KOPT-K1 (cell line): Measurements from ENCODE around the gene PVALB.

Experiments
- H3K27ac ChIP-seq: fragments of 200-600 bp; sonication (generic); 2 replicates; pipeline ENCODE4 v1.5.1; 2016; ENCODE audit warnings: antibody characterized with exemption, mild to moderate bottlenecking, low read depth, low read length; ENCODE audit not compliant: poor library complexity, severe bottlenecking
- H3K36me3 ChIP-seq: fragments of 200-600 bp; sonication (generic); 2 replicates; pipeline ENCODE4 v1.5.1; 2017; ENCODE audit warnings: antibody characterized with exemption, mild to moderate bottlenecking, low read length, moderate library complexity; ENCODE audit not compliant: insufficient read depth
- H3K9me3 ChIP-seq: fragments of 200-600 bp; sonication (generic); 2 replicates; pipeline ENCODE4 v1.5.1; 2017; ENCODE audit warnings: antibody characterized with exemption, low read length, mild to moderate bottlenecking; ENCODE audit not compliant: insufficient read depth, poor library complexity, severe bottlenecking

Gene PVALB

DNA sequence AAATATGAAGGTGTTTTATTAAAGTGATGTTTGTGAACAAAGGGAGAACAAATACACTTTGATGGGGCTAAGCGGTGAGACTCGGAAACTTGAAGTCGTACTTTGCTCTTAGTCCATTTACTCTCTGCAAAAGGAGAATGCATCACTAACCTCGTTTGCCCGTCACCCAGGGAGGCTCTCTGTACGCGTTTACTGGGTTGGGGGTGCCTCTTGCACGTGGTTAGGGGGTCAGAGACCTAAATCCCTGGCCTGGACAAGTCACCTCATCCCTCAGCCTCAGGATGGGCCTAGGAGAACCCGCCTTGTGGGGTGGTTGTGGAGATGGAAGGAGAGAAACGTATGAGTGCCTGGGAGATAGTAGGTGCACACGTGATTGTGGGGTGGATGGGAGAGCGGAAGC is 40.1 kb downstream of the PVALB start:
- no peaks in the 10 kb centered on the region for H3K9me3 ChIP-seq
- H3K36me3 ChIP-seq: no peaks in the 10 kb centered on the region
- peak overlapping the region; percentile 54 for H3K27ac ChIP-seq

DNA sequence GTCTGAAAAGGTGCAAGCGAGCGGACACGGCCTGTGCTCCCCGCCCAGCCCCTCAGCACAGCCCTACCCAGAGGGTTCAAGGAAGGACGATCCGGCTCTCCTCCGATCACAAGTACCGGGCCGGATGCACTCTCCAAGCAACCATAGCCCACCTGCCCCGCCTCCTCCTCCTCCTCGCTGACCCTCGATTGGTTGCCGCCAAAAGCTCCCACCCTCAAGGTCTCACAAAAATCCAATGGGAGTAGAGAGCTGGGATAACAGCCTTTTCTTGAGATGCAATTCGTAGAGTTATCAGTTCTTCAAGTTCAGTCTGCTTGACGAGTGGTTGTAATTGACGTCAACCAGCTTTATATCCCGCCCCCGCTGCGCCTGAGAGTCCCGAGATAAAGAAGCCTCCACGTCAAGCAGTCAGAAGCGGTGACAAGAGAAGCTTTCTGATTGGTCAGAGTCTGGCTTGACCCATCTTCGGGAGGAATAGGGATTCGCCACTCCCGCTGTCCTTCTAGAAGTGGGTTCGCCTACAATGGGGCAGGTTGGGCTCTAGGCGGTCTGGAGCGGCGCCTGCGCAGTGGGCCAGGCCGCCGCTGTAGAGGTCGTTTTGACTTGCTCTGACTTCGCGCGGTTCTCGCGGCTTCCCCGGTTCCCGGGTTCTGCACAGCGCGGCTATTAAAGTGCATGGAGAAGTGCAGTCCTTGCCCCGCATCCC is 40.7 kb downstream of the PVALB start, which contains the start of gene IFT27:
IFT27 (minus strand) TSS at position 156 of the 706 bp plus-strand sequence. CDS start 412 bp downstream, outside the sequence.
- peak within 1 kb of the TSS; percentile 54 for H3K27ac ChIP-seq
- H3K36me3 ChIP-seq: no peaks in the 10 kb centered on the region
- no peaks in the 10 kb centered on the region for H3K9me3 ChIP-seq

DNA sequence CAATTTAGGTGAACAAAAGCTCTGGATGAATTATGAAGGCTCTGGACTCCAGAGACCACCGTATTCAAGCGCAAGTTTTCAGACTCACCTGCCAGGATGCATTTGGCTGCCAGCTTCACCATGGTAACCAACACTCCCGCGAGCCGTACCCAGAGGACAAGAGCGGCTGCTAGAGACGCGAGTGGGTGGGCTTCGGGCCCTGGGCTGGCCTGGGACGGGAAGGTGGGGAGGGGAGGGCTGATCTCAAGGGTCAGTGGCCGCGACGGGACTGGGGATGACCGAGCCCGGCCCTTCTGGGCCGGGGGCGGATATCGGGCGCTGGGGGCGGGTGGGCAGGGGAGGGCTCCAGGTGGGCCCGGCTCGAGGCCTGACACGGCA is 41.3 kb downstream of the PVALB start:
- H3K9me3 ChIP-seq: no peaks in the 10 kb centered on the region
- no peaks in the 10 kb centered on the region for H3K36me3 ChIP-seq
- peak overlapping the region; percentile 40 for H3K27ac ChIP-seq

DNA sequence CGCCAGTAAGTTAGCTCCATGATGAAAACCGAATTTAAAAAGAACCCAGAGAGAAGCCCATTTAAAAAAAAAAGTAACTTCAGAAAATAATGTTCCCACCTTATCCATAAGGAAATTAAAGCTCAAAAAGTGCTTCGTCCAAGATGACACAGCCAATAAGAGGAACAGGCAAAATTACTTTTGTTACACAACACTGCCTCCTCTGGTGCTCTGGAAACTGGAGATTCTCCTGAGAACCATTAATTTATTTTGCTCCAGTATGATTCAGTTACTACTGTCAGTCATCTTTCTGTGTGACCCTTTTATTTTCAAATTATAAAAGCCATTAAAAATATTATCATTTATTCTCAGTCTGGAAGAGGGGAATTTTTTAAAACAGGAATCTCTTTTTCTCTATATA is 42.9 kb downstream of the PVALB start:
- no peaks in the 10 kb centered on the region for H3K36me3 ChIP-seq
- no peak overlapping the region for H3K27ac ChIP-seq
- no peaks in the 10 kb centered on the region for H3K9me3 ChIP-seq

DNA sequence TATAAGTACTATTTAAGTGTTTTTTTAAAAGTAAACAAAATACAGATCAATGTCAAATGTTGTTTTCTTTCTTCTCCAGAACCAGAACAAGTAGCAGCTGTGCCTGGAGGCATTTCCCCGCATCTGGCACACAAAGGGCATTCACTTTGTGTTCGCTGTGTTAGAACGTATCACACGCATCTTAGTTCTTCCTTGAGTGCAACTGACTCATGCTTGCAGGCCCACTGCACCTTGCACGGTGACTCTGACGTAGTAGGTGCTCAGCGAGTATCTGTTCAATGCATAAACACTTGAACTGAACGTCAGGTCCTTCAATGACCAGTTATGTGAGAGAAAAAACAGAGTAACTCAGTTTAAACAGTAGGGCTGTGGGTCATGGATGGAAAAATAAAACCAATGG is 44.4 kb downstream of the PVALB start:
- Histone ChIP-seq H3K36me3 (no peaks in the 10 kb centered on the region), H3K9me3 (no peaks in the 10 kb centered on the region), H3K27ac (no peak overlapping the region)

DNA sequence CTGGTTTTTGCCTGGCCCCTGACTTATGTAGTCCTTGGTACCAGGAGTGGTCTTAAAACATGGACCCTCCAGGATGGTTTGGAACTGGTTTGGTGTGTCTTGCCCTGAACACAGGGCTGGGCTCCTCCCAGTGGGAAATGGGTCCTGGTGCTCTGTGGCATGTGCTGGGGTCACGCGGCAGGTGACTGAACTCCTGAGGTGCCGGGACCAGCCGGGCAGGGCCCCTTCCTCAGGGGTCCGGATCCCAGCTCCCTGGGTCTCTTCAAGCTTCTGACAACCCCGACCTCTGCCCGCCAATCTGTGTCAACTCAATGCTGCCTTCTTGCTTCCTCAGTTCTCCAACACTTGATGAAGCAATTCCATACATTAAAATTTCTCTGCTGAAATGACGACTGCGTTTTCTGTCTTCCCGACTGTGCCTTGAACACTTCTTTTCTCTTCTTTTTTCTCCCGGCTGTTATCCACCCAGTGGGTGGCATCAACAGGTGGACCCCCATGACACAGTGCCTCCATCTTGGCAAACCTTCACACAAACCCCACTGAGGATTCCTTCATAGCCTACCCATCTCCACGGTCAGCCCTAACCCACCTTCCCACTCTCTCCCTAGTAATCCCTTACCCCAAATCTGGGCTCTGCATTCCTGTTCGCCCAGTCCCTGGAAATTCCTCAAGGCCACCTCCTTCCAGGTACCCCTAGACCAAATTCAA is 45.3 kb downstream of the PVALB start:
- H3K36me3 ChIP-seq: no peaks in the 10 kb centered on the region
- no peak overlapping the region for H3K27ac ChIP-seq
- H3K9me3 ChIP-seq: no peaks in the 10 kb centered on the region

DNA sequence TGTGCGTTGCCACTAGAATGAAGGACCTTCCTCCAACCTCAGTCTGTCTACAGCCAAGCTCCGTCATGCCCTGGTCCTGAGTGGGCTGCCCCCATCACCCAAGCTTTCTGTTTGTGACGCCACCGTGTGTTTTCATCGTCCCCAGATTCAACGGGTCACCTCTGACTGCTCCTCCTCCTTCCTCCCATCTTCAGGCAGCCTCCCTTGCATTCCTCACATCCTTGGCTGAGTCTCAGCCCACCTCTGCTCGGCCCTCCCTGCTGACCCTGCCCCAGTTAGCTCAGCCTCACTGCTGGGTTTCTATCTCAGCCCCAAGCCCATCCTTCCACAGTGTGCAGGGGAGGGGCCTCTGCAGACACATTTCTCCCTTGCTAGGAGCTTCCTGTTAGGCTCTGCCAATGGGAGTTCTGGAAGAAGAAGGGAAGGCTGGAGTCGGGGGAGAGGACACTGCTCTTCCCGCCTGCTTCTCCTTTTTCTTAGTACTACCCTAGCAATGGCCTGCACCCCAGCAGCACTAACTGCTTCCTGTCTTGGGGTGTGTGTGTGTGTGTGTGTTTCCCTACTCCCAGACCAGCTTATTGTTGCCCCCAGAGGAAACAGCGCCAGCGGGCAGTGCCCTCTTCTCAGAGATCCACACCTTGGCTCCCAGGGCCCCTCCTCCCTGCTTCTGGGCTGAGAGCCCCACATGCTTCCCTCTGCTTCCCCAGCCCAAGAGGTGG is 46.2 kb downstream of the PVALB start:
- no peaks in the 10 kb centered on the region for H3K36me3 ChIP-seq
- no peaks in the 10 kb centered on the region for H3K9me3 ChIP-seq
- no peak overlapping the region for H3K27ac ChIP-seq

DNA sequence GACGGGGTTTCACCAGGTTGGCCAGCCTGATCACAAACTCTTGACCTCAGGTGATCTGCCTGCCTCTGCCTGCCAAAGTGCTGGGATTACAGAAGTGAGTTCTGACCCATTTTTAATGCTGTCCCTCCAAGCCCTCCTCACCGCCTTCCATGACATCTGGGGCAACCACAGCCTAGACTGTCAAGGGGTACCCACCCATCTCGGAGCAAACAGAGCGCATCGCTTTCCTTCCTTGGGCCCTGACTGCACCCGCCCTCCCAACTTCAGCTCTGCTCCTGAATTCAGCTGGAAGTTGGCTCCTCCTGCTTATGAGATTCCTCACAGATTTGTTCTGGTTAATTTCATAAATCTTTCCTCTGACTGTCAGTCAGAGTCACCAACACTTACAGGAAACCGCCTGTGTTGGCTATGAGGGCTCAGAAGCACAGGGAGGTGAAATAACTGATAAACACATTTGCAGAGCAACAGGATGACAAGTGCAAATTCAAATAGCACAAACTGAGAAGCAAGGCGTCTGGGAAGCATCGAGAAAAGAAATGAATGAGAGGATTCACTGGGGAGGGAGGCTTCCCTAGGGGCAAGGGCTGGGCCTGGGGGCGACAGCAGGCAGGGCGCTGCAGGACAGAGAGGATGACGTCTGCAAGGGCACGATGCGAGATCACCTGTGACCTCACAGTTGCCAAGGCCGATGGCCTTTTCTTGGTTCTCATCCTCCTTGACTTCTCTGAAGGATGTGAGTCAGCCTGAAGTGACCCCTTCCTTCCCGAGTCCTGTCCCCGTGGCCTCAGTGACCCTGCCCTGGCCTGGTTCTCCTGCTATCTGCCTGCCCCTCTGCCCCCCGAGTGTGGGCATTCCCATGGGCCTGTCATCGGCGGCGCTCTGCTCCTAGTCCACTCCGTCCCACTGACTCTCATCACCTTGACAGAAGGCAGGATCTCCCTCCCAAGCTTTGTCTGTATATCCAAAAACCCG is 47.0 kb downstream of the PVALB start:
- Histone ChIP-seq H3K9me3 (no peaks in the 10 kb centered on the region), H3K27ac (no peak overlapping the region)

DNA sequence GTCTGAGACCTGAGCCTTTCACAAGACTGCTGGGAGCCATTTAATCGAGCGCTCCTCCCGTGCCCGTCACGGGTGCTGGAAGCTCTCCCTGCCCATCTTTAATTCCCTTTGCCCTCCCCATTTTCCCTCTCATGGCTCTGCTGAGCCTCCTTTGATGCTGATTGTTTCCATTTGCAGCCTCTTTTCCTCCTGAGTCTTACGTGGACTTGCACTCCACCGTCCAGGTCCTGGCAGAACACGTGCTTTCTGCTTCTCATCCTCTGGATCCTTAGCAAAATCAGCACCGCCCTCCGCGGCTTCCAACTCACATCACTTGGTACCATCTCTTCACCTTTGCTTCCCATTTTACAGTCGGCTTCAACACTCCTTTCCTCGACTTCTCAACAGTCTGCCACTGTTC is 48.2 kb downstream of the PVALB start:
- Histone ChIP-seq H3K9me3 (no peaks in the 10 kb centered on the region), H3K36me3 (no peaks in the 10 kb centered on the region), H3K27ac (no peak overlapping the region)

More for the DNA sequence above, 47.0 kb downstream of the PVALB start:
- no peaks in the 10 kb centered on the region for H3K36me3 ChIP-seq

DNA sequence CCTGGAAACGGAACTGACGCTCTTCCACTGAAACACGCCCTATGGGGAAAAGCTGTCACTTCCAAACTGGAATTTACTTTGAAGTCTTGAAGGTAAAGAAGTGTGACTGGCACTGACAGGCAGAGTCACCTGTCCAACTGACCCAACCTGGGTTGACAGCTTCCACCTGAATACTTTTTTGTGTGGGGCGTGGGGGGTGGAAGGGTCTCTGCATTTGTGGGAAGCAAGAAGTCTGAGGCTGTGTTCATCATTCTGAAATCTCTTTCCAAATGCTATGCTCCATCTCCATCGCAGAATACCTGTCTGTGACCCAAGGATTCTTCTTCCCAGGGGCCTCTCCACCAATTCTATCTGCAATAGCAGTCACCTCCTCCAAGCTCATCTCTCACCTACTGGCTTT is 48.7 kb downstream of the PVALB start:
- Histone ChIP-seq H3K36me3 (no peaks in the 10 kb centered on the region), H3K9me3 (no peaks in the 10 kb centered on the region), H3K27ac (no peak overlapping the region)

DNA sequence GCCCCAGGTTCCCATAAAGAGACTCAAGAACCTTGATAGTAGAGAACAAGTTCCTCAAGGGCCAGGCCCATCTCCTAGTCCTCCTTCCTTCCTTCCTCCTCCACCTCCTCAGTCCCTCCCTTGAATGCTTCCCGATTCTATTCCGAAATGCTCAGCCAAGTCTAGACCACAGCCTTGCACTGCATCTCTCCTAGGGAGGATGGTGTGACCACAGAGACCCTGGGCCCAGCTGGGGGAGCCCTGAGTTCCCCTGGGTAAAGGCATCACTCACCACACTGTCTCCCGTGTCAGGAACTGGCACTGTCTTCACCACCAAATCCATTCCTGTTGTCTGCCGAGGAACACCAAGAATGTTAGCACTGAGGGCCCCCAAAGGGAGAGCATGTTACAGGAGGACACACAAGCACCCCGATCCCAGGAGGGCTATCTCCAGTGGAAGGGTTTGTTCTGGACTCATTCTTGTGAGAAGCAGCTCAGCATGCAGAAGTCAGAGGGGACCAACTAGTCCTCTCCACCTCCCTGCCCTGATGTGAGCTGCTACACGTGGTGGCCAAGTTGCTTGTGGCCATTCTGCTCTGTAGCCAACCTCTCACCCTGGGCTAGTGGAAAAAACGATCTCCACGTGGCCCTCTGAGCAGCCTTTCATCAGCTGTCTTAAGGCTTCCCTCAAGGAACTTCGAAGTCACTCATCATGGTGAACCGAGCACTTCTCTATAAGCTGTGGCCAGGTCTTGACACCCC is 49.6 kb downstream of the PVALB start:
- no peak overlapping the region for H3K27ac ChIP-seq
- no peaks in the 10 kb centered on the region for H3K9me3 ChIP-seq
- no peaks in the 10 kb centered on the region for H3K36me3 ChIP-seq

DNA sequence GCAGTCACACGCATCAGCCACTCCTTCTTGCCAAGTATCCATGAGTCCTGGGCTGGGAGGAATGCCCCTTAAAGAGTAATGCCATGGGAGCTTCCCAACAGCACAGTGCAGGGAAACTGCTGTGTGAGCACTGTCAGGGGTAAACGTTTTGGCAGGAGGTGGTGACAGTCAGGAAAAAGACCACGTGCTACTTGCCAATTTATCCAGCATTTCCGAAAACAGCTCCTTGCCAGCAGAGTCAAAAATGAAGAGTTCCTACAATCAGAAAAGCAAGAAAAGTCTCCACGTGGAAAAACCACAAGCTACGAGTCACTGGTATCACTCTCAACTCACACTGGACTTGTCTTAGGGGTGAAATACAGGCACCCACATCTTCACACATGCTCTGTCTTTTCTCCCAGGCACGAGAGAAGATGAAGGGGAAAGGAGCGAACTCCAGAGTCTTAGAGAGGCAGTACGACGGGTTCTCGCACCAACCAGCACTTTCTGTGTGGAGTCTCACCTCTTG is 50.8 kb downstream of the PVALB start:
- Histone ChIP-seq H3K27ac (no peak overlapping the region), H3K36me3 (no peaks in the 10 kb centered on the region), H3K9me3 (no peaks in the 10 kb centered on the region)

DNA sequence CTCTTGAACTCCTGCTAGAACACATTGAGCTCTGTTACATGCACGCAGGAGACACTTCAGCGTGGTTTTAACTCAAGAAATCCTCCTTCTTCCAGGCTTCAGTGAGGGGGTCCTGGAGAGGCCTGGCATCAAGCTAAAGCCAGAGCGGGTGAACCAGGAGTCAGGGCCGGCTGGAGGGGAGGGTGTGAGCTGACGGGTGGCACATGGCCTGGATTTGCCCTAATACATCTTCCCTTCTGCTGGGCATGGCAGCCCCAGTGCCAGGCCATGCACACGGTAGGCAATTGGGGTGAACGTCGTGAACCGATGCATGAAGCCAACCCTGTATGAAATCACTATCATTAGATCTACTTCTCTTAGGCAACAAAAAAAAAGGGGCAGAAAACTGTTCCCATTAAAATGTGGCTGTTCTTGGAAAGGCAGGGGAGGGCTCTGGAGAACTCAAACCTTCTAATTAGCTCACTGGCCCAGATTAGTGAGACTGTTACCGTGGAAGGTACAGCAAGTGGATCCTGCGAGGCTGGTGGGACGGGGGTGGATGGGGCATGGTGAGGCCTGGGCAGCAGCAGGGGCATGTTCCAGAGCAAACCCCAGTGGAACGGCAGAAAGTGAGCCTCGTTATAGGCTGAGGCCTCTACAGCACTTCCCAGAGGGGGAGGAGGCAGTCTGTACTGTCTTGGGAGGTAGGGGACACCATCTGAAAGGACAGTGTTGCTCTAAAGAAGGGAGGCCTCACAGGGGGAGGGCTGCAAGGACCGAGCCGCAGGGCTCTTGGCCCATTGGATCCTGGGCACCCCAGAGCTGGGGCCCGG is 51.5 kb downstream of the PVALB start:
- Histone ChIP-seq H3K9me3 (no peaks in the 10 kb centered on the region), H3K36me3 (no peaks in the 10 kb centered on the region), H3K27ac (no peak overlapping the region)
